ENCODE results near the gene ANKRD11. TPM values are rescaled to one million over a fixed set of nuclear protein-coding genes. Genes with fewer than 3 reads are reported as not detected.
"Not testable (repeated sequence)": the region's sequence is repeated elsewhere in the genome, so short reads cannot be mapped to it uniquely, and the experiment has no call there.

Gene ANKRD11
- total RNA-seq, 1 experiment from 2014 or later, result 54.4 TPM

- no peaks in the 10 kb centered on the region for H3K27me3 ChIP-seq (ENCODE audit: control insufficient read depth, insufficient read depth, low read length)
- peak; percentile 49 for DNase-seq
- no peak overlapping the region for H3K4me3 ChIP-seq (ENCODE audit: insufficient read depth, low read depth, low read length)
- H3K36me3 ChIP-seq (replicated peaks; ENCODE audit: control insufficient read depth, insufficient read depth, low read length), result no peaks in the 10 kb centered on the region
Observed at GRCh38 chr16:89344458-89344834, 145.9 kb downstream of the ANKRD11 start.

DNA sequence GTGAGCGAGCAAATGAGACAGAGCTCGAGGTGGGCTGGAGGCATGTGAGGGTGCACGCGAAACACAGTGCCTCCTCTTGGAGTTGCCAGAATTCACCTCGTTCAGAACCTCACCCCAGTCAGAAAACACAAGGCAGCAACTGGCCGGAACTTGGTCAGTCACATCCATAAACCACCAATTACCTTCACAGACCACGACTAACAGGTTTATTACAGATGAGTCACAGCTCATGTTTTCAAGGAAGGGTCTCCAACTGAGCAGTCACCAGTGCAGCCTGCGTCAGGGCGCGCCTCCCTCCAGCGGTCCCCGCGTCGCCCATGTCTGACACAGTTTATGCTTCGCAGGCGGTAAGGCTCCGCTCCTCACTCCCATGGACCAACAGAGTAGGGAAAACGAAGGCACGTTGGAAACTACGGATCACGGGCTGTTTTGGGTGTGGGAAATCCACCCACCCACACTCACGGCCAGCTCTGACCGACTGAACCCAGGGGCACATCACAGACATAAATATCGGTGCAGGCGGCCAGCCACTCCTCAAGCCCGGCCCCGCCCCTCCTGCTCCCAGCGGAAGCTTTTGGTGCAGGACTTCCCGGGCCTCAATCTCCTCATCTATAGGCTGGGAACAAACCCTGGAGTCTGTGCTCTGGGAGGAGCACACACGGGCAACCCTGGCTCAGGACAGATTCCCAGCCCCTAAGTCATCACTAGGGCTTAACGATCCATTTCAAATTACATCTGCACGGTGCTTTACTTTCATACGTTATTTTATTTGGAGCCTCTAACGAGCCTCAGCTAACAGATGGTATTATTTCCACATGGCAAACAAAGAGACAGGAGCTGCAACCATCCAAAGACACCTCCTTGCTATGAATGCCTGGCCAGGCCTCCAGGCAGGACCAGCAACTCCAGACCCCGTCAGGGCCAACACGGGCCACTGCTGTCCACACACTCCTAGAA is 146.6 kb downstream of the ANKRD11 start:
- Histone ChIP-seq H3K4me3 (ENCODE audit: insufficient read depth, low read depth, low read length) (no peak overlapping the region), H3K27me3 (ENCODE audit: control insufficient read depth, insufficient read depth, low read length) (no peaks in the 10 kb centered on the region), H3K36me3 (replicated peaks; ENCODE audit: control insufficient read depth, insufficient read depth, low read length) (no peaks in the 10 kb centered on the region)
- peak; percentile 60 for DNase-seq

- Histone ChIP-seq H3K27me3 (ENCODE audit: control insufficient read depth, insufficient read depth, low read length) (no peaks in the 10 kb centered on the region), H3K4me3 (ENCODE audit: insufficient read depth, low read depth, low read length) (no peak overlapping the region), H3K36me3 (replicated peaks; ENCODE audit: control insufficient read depth, insufficient read depth, low read length) (peaks cover 1% of the 10 kb centered on the region; the same call in 1 of the 2 replicates)
- DNase-seq, result peak; percentile 48
Observed at GRCh38 chr16:89341697-89342694, 148.4 kb downstream of the ANKRD11 start.

GRCh38 chr16:89341279-89341678 is 149.1 kb downstream of the ANKRD11 start:
- Histone ChIP-seq H3K4me3 (ENCODE audit: insufficient read depth, low read depth, low read length) (no peak overlapping the region), H3K36me3 (replicated peaks; ENCODE audit: control insufficient read depth, insufficient read depth, low read length) (peaks cover 1% of the 10 kb centered on the region; the same call in 1 of the 2 replicates), H3K27me3 (ENCODE audit: control insufficient read depth, insufficient read depth, low read length) (no peaks in the 10 kb centered on the region)
- DNase-seq, result peak; percentile 40

DNA sequence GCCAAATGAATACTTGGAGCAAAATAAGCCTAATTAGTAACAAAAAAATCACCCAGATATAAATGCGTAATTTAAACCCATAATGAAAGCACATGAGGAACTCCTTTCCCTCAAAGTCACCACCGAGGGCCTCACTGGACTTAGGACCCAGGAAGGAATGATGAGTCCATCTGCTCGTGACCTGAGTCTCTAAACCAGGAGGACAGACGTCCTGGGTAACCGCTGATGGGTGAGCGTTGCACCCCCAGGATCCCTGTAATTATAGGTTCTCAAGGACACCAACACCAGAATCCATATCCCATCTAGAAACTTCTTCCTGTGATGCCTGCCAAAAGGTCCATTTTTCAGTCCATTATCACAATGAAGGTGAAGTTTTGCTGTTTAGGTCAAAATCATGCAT is 151.5 kb downstream of the ANKRD11 start:
- no peaks in the 10 kb centered on the region for H3K27me3 ChIP-seq (ENCODE audit: control insufficient read depth, insufficient read depth, low read length)
- H3K4me3 ChIP-seq (ENCODE audit: insufficient read depth, low read depth, low read length), result no peak overlapping the region
- no peak for DNase-seq
- H3K36me3 ChIP-seq (replicated peaks; ENCODE audit: control insufficient read depth, insufficient read depth, low read length), result peaks cover 1% of the 10 kb centered on the region; the same call in 1 of the 2 replicates

- no peak for DNase-seq
- H3K4me3 ChIP-seq (ENCODE audit: insufficient read depth, low read depth, low read length), result no peak overlapping the region
- H3K36me3 ChIP-seq (replicated peaks; ENCODE audit: control insufficient read depth, insufficient read depth, low read length), result peaks cover 1% of the 10 kb centered on the region; the same call in 1 of the 2 replicates
Observed at GRCh38 chr16:89337965-89338364, 152.4 kb downstream of the ANKRD11 start.

GRCh38 chr16:89335803-89336485 is 154.4 kb downstream of the ANKRD11 start:
- no peak overlapping the region for H3K4me3 ChIP-seq (ENCODE audit: insufficient read depth, low read depth, low read length)
- H3K27me3 ChIP-seq (ENCODE audit: control insufficient read depth, insufficient read depth, low read length), result no peaks in the 10 kb centered on the region
- no peak for DNase-seq
- peaks cover 1% of the 10 kb centered on the region; the same call in 1 of the 2 replicates for H3K36me3 ChIP-seq (replicated peaks; ENCODE audit: control insufficient read depth, insufficient read depth, low read length)

More at GRCh38 chr16:89337965-89338364, 152.4 kb downstream of the ANKRD11 start:
- H3K27me3 ChIP-seq (ENCODE audit: control insufficient read depth, insufficient read depth, low read length), result no peaks in the 10 kb centered on the region

GRCh38 chr16:89334988-89335802 is 155.2 kb downstream of the ANKRD11 start:
- DNase-seq, result no peak
- H3K36me3 ChIP-seq (replicated peaks; ENCODE audit: control insufficient read depth, insufficient read depth, low read length), result peaks cover 1% of the 10 kb centered on the region; the same call in 1 of the 2 replicates
- H3K27me3 ChIP-seq (ENCODE audit: control insufficient read depth, insufficient read depth, low read length), result no peaks in the 10 kb centered on the region
- H3K4me3 ChIP-seq (ENCODE audit: insufficient read depth, low read depth, low read length), result no peak overlapping the region

DNA sequence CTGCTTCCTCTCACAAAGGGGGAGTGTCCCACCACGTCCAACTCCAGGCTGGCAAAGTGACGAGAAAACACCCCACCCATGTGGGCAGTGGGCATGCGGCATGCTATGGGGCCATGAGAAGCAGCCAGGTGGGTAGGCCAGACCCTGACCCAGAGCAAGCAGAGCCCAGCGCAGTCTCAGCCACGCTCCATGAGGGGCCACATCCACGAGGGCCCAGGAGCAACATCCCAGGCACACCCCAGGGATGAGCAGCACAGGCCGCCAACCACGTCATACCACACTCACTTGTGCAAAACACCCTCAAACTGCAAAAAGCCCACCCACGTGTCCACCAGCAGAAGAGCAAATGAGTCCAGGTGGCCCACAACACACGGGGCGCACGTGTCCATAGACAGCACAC is 155.9 kb downstream of the ANKRD11 start:
- Histone ChIP-seq H3K4me3 (ENCODE audit: insufficient read depth, low read depth, low read length) (no peak overlapping the region), H3K27me3 (ENCODE audit: control insufficient read depth, insufficient read depth, low read length) (no peaks in the 10 kb centered on the region), H3K36me3 (replicated peaks; ENCODE audit: control insufficient read depth, insufficient read depth, low read length) (peaks cover 1% of the 10 kb centered on the region; the same call in 1 of the 2 replicates)
- DNase-seq, result no peak

DNA sequence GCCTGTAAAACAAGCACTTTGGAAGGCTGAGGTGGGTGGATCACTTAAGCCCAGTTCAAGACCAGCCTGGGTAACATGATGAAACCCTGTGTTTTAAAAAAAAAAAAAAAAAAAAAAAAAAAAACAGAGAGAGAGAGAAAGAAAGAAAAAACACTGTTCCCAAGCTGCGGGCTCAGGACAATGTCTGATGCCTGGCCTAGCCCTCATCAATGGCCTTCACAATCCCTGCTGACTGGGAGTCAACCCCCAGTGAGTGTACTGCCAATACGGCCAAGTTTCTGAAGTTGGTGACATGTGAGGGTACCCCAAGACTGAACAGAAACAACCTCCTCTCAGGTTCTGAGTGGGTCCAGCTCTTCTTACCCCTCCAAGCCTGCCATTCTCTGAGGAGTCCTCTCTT is 156.3 kb downstream of the ANKRD11 start:
- peaks cover 1% of the 10 kb centered on the region; the same call in 1 of the 2 replicates for H3K36me3 ChIP-seq (replicated peaks; ENCODE audit: control insufficient read depth, insufficient read depth, low read length)
- no peaks in the 10 kb centered on the region for H3K27me3 ChIP-seq (ENCODE audit: control insufficient read depth, insufficient read depth, low read length)
- no peak overlapping the region for H3K4me3 ChIP-seq (ENCODE audit: insufficient read depth, low read depth, low read length)
- no peak for DNase-seq

DNA sequence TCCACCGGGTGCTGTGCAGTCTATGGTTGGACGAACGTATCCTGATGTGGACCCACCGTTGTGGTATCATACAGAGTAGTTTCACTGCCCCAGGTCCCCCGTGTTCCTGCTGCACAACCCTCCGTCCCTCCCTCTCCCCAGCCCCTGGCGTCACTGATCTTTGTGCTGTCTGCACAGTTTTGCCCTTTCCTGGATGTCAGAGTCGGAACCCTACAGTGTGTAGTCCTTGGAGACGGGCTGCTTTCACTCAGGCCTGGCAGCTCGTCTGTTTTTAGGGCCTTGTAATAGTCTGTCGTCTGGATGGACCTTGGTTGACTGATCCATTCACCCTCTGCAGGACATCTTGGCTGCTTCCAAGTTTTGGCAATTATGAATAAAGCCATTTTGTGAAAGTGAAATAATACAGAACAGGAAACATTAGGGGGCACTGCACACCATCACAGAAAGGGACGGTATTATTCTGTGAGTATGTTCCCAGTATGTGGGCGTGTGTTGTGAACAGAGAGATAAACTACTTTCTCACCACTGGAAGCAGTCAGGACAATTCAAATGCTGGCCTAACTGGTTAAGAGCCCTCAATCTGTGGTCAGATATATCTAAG is 156.9 kb downstream of the ANKRD11 start:
- not testable (repeated sequence) for H3K36me3 ChIP-seq (replicated peaks; ENCODE audit: control insufficient read depth, insufficient read depth, low read length); DNase-seq; H3K27me3 ChIP-seq (ENCODE audit: control insufficient read depth, insufficient read depth, low read length); H3K4me3 ChIP-seq (ENCODE audit: insufficient read depth, low read depth, low read length)

GRCh38 chr16:89332902-89333245 is 157.5 kb downstream of the ANKRD11 start:
- H3K36me3 ChIP-seq (replicated peaks; ENCODE audit: control insufficient read depth, insufficient read depth, low read length), result peaks cover 1% of the 10 kb centered on the region; the same call in 1 of the 2 replicates
- H3K27me3 ChIP-seq (ENCODE audit: control insufficient read depth, insufficient read depth, low read length), result no peaks in the 10 kb centered on the region
- DNase-seq, result no peak
- no peak overlapping the region for H3K4me3 ChIP-seq (ENCODE audit: insufficient read depth, low read depth, low read length)

Measured in H7 (cell line).